ENCODE results near the gene MYL3. TPM values are rescaled to one million over a fixed set of nuclear protein-coding genes. Genes with fewer than 3 reads are reported as not detected.

The MYL3 gene
- total and polyA plus RNA-seq, 2 experiments from 2014 or later, result not detected

- no peaks in the 10 kb centered on the region for H3K36me3 ChIP-seq (ENCODE audit: low read depth)
- no peaks in the 10 kb centered on the region for H4K20me1 ChIP-seq (ENCODE audit: insufficient read depth)
- 0 out of 2 replicates have a peak, but pooled peaks cover 5% of the 10 kb centered on the region for H3K27me3 ChIP-seq (replicated peaks; ENCODE audit: insufficient read depth)
- no peaks in the 10 kb centered on the region for H3K9me3 ChIP-seq (ENCODE audit: low read depth)
- TF ChIP-seq EZH2 (IDR thresholded peaks at IDR 0.05; ENCODE audit: insufficient read depth, poor library complexity, severe bottlenecking) (no peak), EZH2phosphoT487 (IDR thresholded peaks at IDR 0.05; ENCODE audit: insufficient read depth, low read depth) (no peak)
- in situ Hi-C loops (cut with MboI), result no loop called here
- H3K27ac ChIP-seq, result no peak overlapping the region
- no peak overlapping the region for H3K4me2 ChIP-seq (ENCODE audit: unreplicated experiment)
- H3K9ac ChIP-seq, result no peak overlapping the region
- no peak overlapping the region for H2AFZ ChIP-seq
- H3F3A ChIP-seq (ENCODE audit: insufficient read depth), result no peaks in the 10 kb centered on the region
- H3K4me1 ChIP-seq (ENCODE audit: insufficient read depth), result no peaks in the 10 kb centered on the region
- 85 to 88% methylated on average over 9 of the region's 9 CpGs for WGBS, 2 experiments (ENCODE audit: low coverage in 1 of 2, low lambda C conversion rate in 2 of 2, missing lambda C conversion rate in 2 of 2)
- no peak for DNase-seq
- no peak overlapping the region for H3K4me3 ChIP-seq
- H3K79me2 ChIP-seq (ENCODE audit: insufficient read depth), result no peaks in the 10 kb centered on the region
- H3K9me2 ChIP-seq (ENCODE audit: insufficient read depth), result no peaks in the 10 kb centered on the region
Observed at GRCh38 chr3:46852334-46852720, 10.9 kb downstream of the MYL3 start.

- 72 to 75% methylated on average over 13 of the region's 13 CpGs for WGBS, 2 experiments (ENCODE audit: low coverage in 1 of 2, low lambda C conversion rate in 2 of 2, missing lambda C conversion rate in 2 of 2)
- in situ Hi-C loops (cut with MboI), result no loop called here
Observed at GRCh38 chr3:46851364-46852333, 11.6 kb downstream of the MYL3 start.

GRCh38 chr3:46850468-46850779, 12.8 kb downstream of the MYL3 start:
- H3K9me3 ChIP-seq (ENCODE audit: low read depth), result no peaks in the 10 kb centered on the region
- in situ Hi-C loops (cut with MboI), result no loop called here

More at GRCh38 chr3:46851364-46852333, 11.6 kb downstream of the MYL3 start:
- H2AFZ ChIP-seq, result no peak overlapping the region
- TF ChIP-seq EZH2 (IDR thresholded peaks at IDR 0.05; ENCODE audit: insufficient read depth, poor library complexity, severe bottlenecking) (no peak), EZH2phosphoT487 (IDR thresholded peaks at IDR 0.05; ENCODE audit: insufficient read depth, low read depth) (no peak)
- H3F3A ChIP-seq (ENCODE audit: insufficient read depth), result no peaks in the 10 kb centered on the region
- no peaks in the 10 kb centered on the region for H3K9me3 ChIP-seq (ENCODE audit: low read depth)
- H3K27ac ChIP-seq, result no peak overlapping the region
- no peaks in the 10 kb centered on the region for H3K9me2 ChIP-seq (ENCODE audit: insufficient read depth)
- H3K4me3 ChIP-seq, result no peak overlapping the region
- no peak for DNase-seq
- H4K20me1 ChIP-seq (ENCODE audit: insufficient read depth), result no peaks in the 10 kb centered on the region
- H3K79me2 ChIP-seq (ENCODE audit: insufficient read depth), result no peaks in the 10 kb centered on the region
- H3K4me1 ChIP-seq (ENCODE audit: insufficient read depth), result no peaks in the 10 kb centered on the region
- H3K27me3 ChIP-seq (replicated peaks; ENCODE audit: insufficient read depth), result 0 out of 2 replicates have a peak, but pooled peaks cover 5% of the 10 kb centered on the region
- no peak overlapping the region for H3K4me2 ChIP-seq (ENCODE audit: unreplicated experiment)
- no peaks in the 10 kb centered on the region for H3K36me3 ChIP-seq (ENCODE audit: low read depth)
- H3K9ac ChIP-seq, result no peak overlapping the region

GRCh38 chr3:46849686-46850467, 13.4 kb downstream of the MYL3 start:
- no peak for DNase-seq
- H3K79me2 ChIP-seq (ENCODE audit: insufficient read depth), result no peaks in the 10 kb centered on the region
- H3K4me2 ChIP-seq (ENCODE audit: unreplicated experiment), result no peak overlapping the region
- no peak overlapping the region for H3K27ac ChIP-seq
- no peaks in the 10 kb centered on the region for H3K27me3 ChIP-seq (replicated peaks; ENCODE audit: insufficient read depth)
- H3K9ac ChIP-seq, result no peak overlapping the region
- H3K9me3 ChIP-seq (ENCODE audit: low read depth), result no peaks in the 10 kb centered on the region
- H3F3A ChIP-seq (ENCODE audit: insufficient read depth), result no peaks in the 10 kb centered on the region
- H3K36me3 ChIP-seq (ENCODE audit: low read depth), result no peaks in the 10 kb centered on the region
- H3K9me2 ChIP-seq (ENCODE audit: insufficient read depth), result no peaks in the 10 kb centered on the region
- in situ Hi-C loops (cut with MboI), result no loop called here
- 51 to 56% methylated on average over 7 of the region's 7 CpGs for WGBS, 2 experiments (ENCODE audit: low coverage in 1 of 2, low lambda C conversion rate in 2 of 2, missing lambda C conversion rate in 2 of 2)
- H2AFZ ChIP-seq, result no peak overlapping the region
- no peaks in the 10 kb centered on the region for H4K20me1 ChIP-seq (ENCODE audit: insufficient read depth)
- no peak for TF ChIP-seq EZH2 (IDR thresholded peaks at IDR 0.05; ENCODE audit: insufficient read depth, poor library complexity, severe bottlenecking)
- H3K4me3 ChIP-seq, result no peak overlapping the region
- H3K4me1 ChIP-seq (ENCODE audit: insufficient read depth), result no peaks in the 10 kb centered on the region; the same call in 1 of the 2 replicates

More at GRCh38 chr3:46850468-46850779, 12.8 kb downstream of the MYL3 start:
- Histone ChIP-seq H3K9ac (no peak overlapping the region), H3F3A (ENCODE audit: insufficient read depth) (no peaks in the 10 kb centered on the region), H3K27ac (no peak overlapping the region), H3K36me3 (ENCODE audit: low read depth) (no peaks in the 10 kb centered on the region), H3K4me1 (ENCODE audit: insufficient read depth) (no peaks in the 10 kb centered on the region; the same call in 1 of the 2 replicates), H3K4me3 (no peak overlapping the region), H3K9me2 (ENCODE audit: insufficient read depth) (no peaks in the 10 kb centered on the region), H2AFZ (no peak overlapping the region), H4K20me1 (ENCODE audit: insufficient read depth) (no peaks in the 10 kb centered on the region), H3K27me3 (replicated peaks; ENCODE audit: insufficient read depth) (0 out of 2 replicates have a peak, but pooled peaks cover under 1% of the 10 kb centered on the region), H3K4me2 (ENCODE audit: unreplicated experiment) (no peak overlapping the region), H3K79me2 (ENCODE audit: insufficient read depth) (no peaks in the 10 kb centered on the region)
- WGBS, 2 experiments (ENCODE audit: low coverage in 1 of 2, low lambda C conversion rate in 2 of 2, missing lambda C conversion rate in 2 of 2), result 86% methylated on average over 1 of the region's 1 CpG; no CpG with 5 or more reads in 1 of the 2 experiments
- DNase-seq, result no peak
- TF ChIP-seq EZH2phosphoT487 (IDR thresholded peaks at IDR 0.05; ENCODE audit: insufficient read depth, low read depth), result no peak
- TF ChIP-seq EZH2 (IDR thresholded peaks at IDR 0.05; ENCODE audit: insufficient read depth, poor library complexity, severe bottlenecking), result no peak

All from GM23248 (cell line).